HG03469 (cell line): Measurements from ENCODE around the gene TBC1D3G.
"Not testable (repeated sequence)": the region's sequence is repeated elsewhere in the genome, so short reads cannot be mapped to it uniquely, and the experiment has no call there.

Source experiments
- ATAC-seq: cut with Tn5 transposase; IDR thresholded peaks from one replicate; pipeline ENCODE4 v1.9.1; 2021; ENCODE audit warnings: mild to moderate bottlenecking, moderate library complexity, moderate number of reproducible peaks; ENCODE audit not compliant: unreplicated experiment

The TBC1D3G gene

GRCh38 chr17:36323584-36323983 is at the start of gene TBC1D3G:
Gene TBC1D3G, plus strand, starts transcription at chr17:36323884. Its CDS starts 1,528 bp downstream, at chr17:36325412.
- not testable (repeated sequence) for ATAC-seq

GRCh38 chr17:36283256-36283655 is 40.4 kb upstream of the TBC1D3G start:
- not testable (repeated sequence) for ATAC-seq

GRCh38 chr17:36284219-36284618 is 39.5 kb upstream of the TBC1D3G start:
- ATAC-seq = not testable (repeated sequence)

GRCh38 chr17:36289965-36290612 is 33.6 kb upstream of the TBC1D3G start:
- not testable (repeated sequence) for ATAC-seq

- not testable (repeated sequence) for ATAC-seq
These were observed 28.5 kb upstream of the TBC1D3G start for GRCh38 chr17:36295161-36295560.

GRCh38 chr17:36315736-36316135 is 7.9 kb upstream of the TBC1D3G start:
- not testable (repeated sequence) for ATAC-seq

GRCh38 chr17:36362496-36362895 is 38.8 kb downstream of the TBC1D3G start:
- not testable (repeated sequence) for ATAC-seq

- ATAC-seq = not testable (repeated sequence)
These were observed 52.3 kb downstream of the TBC1D3G start for GRCh38 chr17:36375938-36376337.
